ENCODE measurements around the gene GZMB. TPM values are rescaled to one million over a fixed set of nuclear protein-coding genes. Genes with fewer than 3 reads are reported as not detected.

The GZMB gene
- total RNA-seq, 1 donor from 2014 or later = not detected

DNA sequence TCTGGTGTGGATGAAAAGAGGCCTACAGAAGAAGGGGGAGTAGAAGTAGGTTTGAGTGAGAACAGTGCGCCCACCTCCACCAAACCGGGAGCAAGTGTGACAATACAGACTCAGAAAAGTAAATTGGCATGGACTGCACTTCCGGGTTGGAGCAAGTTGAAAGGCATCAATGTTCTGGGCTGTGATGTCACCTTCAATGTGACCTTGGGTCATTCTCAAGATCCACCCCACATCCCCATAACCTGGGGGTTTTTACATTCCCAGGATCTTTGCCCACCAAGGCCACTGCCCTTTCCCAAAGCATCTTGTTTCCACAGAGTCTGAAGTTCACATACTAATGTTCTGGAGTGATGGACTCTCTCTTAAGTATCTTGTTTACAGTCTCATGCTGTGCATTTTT lies 5.3 kb upstream of the GZMB start:
- Mint-ChIP-seq H3K27me3 (ENCODE audit: insufficient read depth, low read depth) (peaks cover 4% of the 10 kb centered on the region), H3K4me1 (no peaks in the 10 kb centered on the region), H3K9me3 (peaks cover 2% of the 10 kb centered on the region), H3K4me3 (no peak overlapping the region), H3K27ac (no peak overlapping the region), H3K36me3 (no peaks in the 10 kb centered on the region)
- no peak overlapping the region for H3K9ac ChIP-seq
- peaks cover 5% of the 10 kb centered on the region for H3K9me3 ChIP-seq (ENCODE audit: low read depth)
- no peaks in the 10 kb centered on the region for H3K27me3 ChIP-seq
- H3K4me3 ChIP-seq = no peak overlapping the region
- no peak overlapping the region for H3K27ac ChIP-seq
- no peaks in the 10 kb centered on the region for H3K36me3 ChIP-seq
- H3K4me1 ChIP-seq = no peaks in the 10 kb centered on the region
- no peak overlapping the region for H2AFZ ChIP-seq (replicated peaks)
- no peaks in the 10 kb centered on the region for H3K79me2 ChIP-seq (ENCODE audit: low read depth)
- TF ChIP-seq CTCF (IDR thresholded peaks at IDR 0.05) = no peak
- TF ChIP-seq EZH2phosphoT487 (IDR thresholded peaks at IDR 0.05) = no peak
- TF ChIP-seq EZH2 (IDR thresholded peaks at IDR 0.05) = no peak
- DNase-seq (ENCODE audit: low spot score) = no peak
- no peaks in the 10 kb centered on the region for H4K20me1 ChIP-seq (ENCODE audit: low read depth)
- H3K4me2 ChIP-seq = no peak overlapping the region
- H3F3A ChIP-seq (ENCODE audit: low read depth) = no peaks in the 10 kb centered on the region

GRCh38 chr14:24633353-24633752 lies 637 bp downstream of the GZMB start:
- peaks cover 2% of the 10 kb centered on the region for H3K27me3 Mint-ChIP-seq (ENCODE audit: insufficient read depth, low read depth)

GRCh38 chr14:24632761-24633160 lies 1.2 kb downstream of the GZMB start:
- Histone ChIP-seq H3F3A (ENCODE audit: low read depth) (no peaks in the 10 kb centered on the region), H3K27me3 (no peaks in the 10 kb centered on the region)
- no peaks in the 10 kb centered on the region for H3K36me3 Mint-ChIP-seq

More at GRCh38 chr14:24633353-24633752, 637 bp downstream of the GZMB start:
- no peak overlapping the region for H3K4me3 ChIP-seq
- peaks cover 3% of the 10 kb centered on the region for H3K9me3 ChIP-seq (ENCODE audit: low read depth)
- H3K27ac ChIP-seq = no peak overlapping the region
- H3K36me3 ChIP-seq = no peaks in the 10 kb centered on the region
- H3K79me2 ChIP-seq (ENCODE audit: low read depth) = no peaks in the 10 kb centered on the region
- no peaks in the 10 kb centered on the region for H3K4me1 ChIP-seq
- H3K36me3 Mint-ChIP-seq = no peaks in the 10 kb centered on the region
- no peak overlapping the region for H3K4me2 ChIP-seq
- no peak overlapping the region for H3K9ac ChIP-seq
- TF ChIP-seq CTCF (IDR thresholded peaks at IDR 0.05) (no peak), EZH2phosphoT487 (IDR thresholded peaks at IDR 0.05) (no peak), EZH2 (IDR thresholded peaks at IDR 0.05) (no peak)
- H3K4me3 Mint-ChIP-seq = no peak overlapping the region
- no peaks in the 10 kb centered on the region for H3F3A ChIP-seq (ENCODE audit: low read depth)
- no peak overlapping the region for H3K27ac Mint-ChIP-seq
- no peaks in the 10 kb centered on the region for H3K4me1 Mint-ChIP-seq
- no peak for DNase-seq (ENCODE audit: low spot score)
- no peaks in the 10 kb centered on the region for H4K20me1 ChIP-seq (ENCODE audit: low read depth)
- H3K27me3 ChIP-seq = no peaks in the 10 kb centered on the region
- peaks cover 2% of the 10 kb centered on the region for H3K9me3 Mint-ChIP-seq
- H2AFZ ChIP-seq (replicated peaks) = no peak overlapping the region

More at GRCh38 chr14:24632761-24633160, 1.2 kb downstream of the GZMB start:
- Mint-ChIP-seq H3K27ac (no peak overlapping the region), H3K4me1 (no peaks in the 10 kb centered on the region), H3K4me3 (no peak overlapping the region), H3K27me3 (ENCODE audit: insufficient read depth, low read depth) (peaks cover 2% of the 10 kb centered on the region), H3K9me3 (peaks cover 2% of the 10 kb centered on the region)
- TF ChIP-seq EZH2 (IDR thresholded peaks at IDR 0.05) = no peak
- no peak for TF ChIP-seq EZH2phosphoT487 (IDR thresholded peaks at IDR 0.05)
- no peak for TF ChIP-seq CTCF (IDR thresholded peaks at IDR 0.05)
- no peaks in the 10 kb centered on the region for H3K4me1 ChIP-seq
- H3K27ac ChIP-seq = no peak overlapping the region
- H3K9ac ChIP-seq = no peak overlapping the region
- no peaks in the 10 kb centered on the region for H3K36me3 ChIP-seq
- no peak overlapping the region for H2AFZ ChIP-seq (replicated peaks)
- no peaks in the 10 kb centered on the region for H3K79me2 ChIP-seq (ENCODE audit: low read depth)
- no peak for DNase-seq (ENCODE audit: low spot score)
- H3K4me3 ChIP-seq = no peak overlapping the region
- no peaks in the 10 kb centered on the region for H4K20me1 ChIP-seq (ENCODE audit: low read depth)
- H3K9me3 ChIP-seq (ENCODE audit: low read depth) = peaks cover 3% of the 10 kb centered on the region
- H3K4me2 ChIP-seq = no peak overlapping the region
